ENCODE results near the gene RNF41.

Gene RNF41

DNA sequence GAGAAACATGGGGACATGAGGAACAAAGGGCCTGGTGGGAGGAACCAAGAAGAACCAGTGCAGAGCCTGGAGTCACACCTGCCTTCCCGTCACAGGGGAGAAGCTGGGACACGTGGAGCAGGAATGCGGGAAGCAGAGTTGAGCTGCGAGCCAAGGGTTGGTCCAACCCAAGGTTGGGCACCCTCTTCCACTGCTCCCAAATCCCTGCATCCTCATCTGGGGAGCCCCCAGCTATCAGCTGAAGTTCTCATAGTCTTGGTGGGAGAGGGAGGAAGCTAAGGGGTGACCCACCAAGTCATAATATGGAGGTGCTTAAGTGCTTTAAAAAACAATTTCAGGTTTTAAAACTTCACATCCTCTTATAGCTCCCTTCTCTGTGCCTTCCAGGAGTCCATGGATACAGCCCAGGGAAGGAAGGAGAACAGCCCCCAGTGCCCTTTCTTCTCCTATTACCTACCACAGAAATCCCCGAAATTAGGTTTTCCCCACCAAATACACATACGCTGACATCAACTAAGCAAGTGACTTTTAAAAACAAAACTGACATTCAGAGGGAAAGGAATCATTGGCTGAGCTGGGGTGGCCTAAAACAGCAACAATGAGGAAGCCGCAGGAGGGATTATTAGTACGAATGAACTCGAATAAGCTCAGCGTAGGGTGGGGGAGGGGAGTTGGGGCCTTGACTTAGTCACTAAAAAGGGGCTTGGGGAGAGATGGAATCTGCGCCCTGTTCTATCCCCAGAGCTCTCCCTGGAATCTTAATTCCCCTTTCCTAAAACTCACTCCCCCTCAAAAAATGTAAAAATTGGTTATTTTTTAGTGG, 59.0 kb downstream of the RNF41 start:
- TF ChIP-seq, protein P1, sequence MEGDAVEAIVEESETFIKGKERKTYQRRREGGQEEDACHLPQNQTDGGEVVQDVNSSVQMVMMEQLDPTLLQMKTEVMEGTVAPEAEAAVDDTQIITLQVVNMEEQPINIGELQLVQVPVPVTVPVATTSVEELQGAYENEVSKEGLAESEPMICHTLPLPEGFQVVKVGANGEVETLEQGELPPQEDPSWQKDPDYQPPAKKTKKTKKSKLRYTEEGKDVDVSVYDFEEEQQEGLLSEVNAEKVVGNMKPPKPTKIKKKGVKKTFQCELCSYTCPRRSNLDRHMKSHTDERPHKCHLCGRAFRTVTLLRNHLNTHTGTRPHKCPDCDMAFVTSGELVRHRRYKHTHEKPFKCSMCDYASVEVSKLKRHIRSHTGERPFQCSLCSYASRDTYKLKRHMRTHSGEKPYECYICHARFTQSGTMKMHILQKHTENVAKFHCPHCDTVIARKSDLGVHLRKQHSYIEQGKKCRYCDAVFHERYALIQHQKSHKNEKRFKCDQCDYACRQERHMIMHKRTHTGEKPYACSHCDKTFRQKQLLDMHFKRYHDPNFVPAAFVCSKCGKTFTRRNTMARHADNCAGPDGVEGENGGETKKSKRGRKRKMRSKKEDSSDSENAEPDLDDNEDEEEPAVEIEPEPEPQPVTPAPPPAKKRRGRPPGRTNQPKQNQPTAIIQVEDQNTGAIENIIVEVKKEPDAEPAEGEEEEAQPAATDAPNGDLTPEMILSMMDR (IDR thresholded peaks at IDR 0.05; ENCODE audit: borderline replicate concordance, insufficient read depth, low read depth, low read length): no peak
- no peak overlapping the region for H3K4me3 ChIP-seq (ENCODE audit: low read depth, low read length)

DNA sequence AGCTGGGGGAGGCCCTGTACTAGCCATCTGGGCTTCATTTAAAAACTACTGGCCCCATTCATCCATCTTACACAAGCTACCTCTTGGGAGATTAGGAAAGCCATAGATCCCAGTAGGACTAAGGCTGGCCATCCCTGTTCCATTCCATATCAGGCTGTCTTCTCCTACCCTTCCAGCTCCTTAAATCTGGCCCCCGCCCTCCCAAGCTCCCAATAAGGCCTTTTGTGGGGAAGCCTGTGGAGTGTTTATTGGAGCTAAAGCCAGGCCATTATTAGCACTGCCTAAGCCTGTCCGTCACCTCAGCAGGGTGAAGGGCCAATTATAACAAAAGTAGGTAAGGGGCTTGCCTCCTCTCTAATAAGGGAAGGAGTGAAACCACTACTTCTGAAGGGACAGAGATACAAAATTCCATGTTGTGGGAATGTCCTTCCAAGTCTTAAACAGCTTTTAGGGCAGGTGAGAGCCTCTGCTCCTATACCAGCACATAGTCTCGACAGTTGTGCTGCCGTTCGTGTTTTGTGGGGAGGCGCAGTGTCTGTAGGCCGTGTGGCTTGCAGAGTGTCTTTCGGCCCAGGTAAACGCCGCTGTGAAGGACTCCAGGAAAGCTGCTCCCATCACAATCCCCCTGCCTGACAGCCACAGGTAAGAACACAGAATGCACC, 59.9 kb downstream of the RNF41 start:
- TF ChIP-seq, protein P1 (IDR thresholded peaks at IDR 0.05; ENCODE audit: borderline replicate concordance, insufficient read depth, low read depth, low read length): no peak
- H3K4me3 ChIP-seq (ENCODE audit: low read depth, low read length): no peak overlapping the region

DNA sequence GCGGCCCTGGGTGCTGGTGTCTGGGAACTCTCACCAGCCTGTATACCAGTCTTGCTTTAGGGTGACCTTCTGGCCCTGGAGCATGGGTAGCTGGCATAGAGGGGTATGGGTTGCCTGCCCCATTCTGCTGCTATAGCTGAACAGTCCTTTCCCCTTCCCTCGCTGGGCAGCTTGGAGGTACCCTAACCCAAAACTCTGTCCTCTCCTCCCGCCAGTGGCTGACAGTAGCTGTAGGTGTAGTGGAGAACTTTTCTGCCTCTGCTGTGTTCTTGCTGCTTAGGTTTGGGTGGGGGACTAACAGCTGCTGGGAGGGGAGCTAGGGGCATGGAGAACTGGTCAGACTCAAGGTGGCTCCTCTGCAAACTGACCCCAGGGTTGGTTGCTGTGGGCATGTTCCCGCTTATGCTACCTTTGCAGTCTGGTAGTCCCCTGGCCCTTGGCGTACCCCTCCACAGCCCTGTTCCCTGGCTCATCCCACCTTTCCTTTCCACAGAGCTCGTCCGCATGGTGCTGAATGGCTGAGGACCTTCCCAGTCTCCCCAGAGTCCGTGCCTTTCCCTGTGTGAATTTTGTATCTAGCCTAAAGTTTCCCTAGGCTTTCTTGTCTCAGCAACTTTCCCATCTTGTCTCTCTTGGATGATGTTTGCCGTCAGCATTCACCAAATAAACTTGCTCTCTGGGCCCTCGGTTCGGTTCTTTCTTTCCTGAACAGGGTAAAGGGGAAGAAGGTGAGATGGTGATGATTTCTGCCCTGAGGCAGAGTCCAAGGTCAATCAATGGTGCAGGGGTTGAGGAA, 60.6 kb downstream of the RNF41 start:
- TF ChIP-seq, protein P1 (IDR thresholded peaks at IDR 0.05; ENCODE audit: borderline replicate concordance, insufficient read depth, low read depth, low read length): no peak
- H3K4me3 ChIP-seq (ENCODE audit: low read depth, low read length): peak overlapping the region; percentile 78

DNA sequence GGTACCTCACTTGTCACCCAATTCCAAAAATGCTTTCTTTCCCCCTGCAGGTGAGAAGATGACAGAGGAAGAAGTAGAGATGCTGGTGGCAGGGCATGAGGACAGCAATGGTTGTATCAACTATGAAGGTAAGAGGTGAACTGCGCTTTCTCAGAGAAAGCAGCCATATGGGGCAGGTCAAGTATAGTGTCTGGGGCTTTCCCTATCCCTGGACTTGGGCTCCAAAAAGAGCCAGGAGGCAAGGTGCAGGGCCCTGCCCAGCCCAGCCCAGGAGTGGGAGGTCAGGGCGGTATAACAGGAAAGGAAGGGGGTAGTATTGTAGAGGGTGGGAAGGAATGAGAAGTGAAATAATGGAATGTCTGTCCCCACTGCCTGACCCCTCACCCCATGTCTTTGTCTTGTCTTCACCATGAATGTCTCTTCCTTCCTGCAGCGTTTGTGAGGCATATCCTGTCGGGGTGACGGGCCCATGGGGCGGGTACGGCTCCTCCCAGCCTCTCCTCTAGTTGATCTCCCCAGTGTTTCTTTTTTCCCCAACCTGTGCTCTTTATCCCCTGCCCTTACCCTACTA, 61.4 kb downstream of the RNF41 start:
- peak overlapping the region; percentile 78 for H3K4me3 ChIP-seq (ENCODE audit: low read depth, low read length)
- TF ChIP-seq, protein P1 (IDR thresholded peaks at IDR 0.05; ENCODE audit: borderline replicate concordance, insufficient read depth, low read depth, low read length): no peak

DNA sequence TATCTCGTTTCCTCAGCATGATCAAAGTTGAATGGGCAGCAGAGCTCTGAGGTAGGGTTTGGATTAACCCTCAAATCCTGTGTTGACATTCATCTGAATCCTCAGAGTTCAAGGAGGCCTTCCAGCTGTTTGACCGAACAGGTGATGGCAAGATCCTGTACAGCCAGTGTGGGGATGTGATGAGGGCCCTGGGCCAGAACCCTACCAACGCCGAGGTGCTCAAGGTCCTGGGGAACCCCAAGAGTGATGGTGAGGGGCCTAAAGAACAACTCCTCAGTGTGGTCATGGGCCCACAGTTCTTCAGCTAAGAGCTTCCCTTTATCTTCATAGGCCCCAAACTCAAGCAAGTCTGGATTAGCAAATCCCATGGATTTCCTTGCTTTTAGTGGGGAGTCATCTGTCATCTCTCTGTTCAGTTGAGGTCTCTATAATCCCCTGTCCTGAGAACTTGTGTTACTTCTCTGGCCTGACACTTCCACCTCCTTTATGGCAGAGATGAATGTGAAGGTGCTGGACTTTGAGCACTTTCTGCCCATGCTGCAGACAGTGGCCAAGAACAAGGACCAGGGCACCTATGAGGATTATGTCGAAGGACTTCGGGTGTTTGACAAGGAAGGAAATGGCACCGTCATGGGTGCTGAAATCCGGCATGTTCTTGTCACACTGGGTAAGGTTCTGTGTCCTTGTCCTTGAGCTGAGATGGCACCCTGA, 62.1 kb downstream of the RNF41 start:
- H3K4me3 ChIP-seq (ENCODE audit: low read depth, low read length): peak overlapping the region; percentile 78
- TF ChIP-seq, protein P1 (IDR thresholded peaks at IDR 0.05; ENCODE audit: borderline replicate concordance, insufficient read depth, low read depth, low read length): no peak

DNA sequence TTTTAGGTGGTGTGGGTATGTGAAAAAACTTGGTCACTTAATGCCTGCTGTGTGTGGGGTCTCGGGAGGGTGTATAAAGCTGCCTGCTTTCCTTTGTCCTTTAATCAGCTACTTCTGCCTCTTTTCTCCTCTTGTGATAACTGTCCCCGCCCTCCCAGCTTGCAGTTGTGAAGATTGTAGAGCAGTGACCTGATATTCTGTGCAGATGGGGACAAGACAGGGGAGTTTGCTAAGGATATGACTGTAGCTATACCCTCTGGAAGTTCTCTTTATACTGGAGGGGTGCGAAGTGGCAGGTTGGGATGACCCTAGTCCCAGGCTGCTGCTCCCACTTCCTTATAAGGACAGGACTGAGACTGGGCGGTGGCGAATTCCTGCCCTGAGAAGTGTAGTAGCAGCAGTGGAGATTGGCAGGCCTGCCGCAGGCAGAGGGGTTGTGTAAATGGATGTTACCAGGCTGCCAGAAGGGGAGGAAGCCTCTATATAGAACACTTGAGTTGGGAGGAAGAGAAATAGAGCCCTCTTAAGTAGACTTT, 62.7 kb downstream of the RNF41 start:
- peak overlapping the region; percentile 78 for H3K4me3 ChIP-seq (ENCODE audit: low read depth, low read length)

More for the DNA sequence above, 62.7 kb downstream of the RNF41 start:
- TF ChIP-seq, protein P1 (IDR thresholded peaks at IDR 0.05; ENCODE audit: borderline replicate concordance, insufficient read depth, low read depth, low read length): no peak

All from GM12875 (cell line).